IMR-90 (cell line): ENCODE measurements around the gene APOL3.
"Not testable (repeated sequence)": the region's sequence is repeated elsewhere in the genome, so short reads cannot be mapped to it uniquely, and the experiment has no call there.

Source experiments
- CEBPB ChIP-seq: IDR thresholded peaks from 2 replicates; pipeline ENCODE4 v1.6.1; 2012; ENCODE audit warnings: low read depth, low read length, improper control_type of control experiment
- CTCF ChIP-seq: conservative IDR thresholded peaks from 2 replicates; pipeline ENCODE4 v1.5.1; 2012; ENCODE audit warnings: mild to moderate bottlenecking, low read depth, low read length, improper control_type of control experiment
- MAZ ChIP-seq: IDR thresholded peaks from 2 replicates; pipeline ENCODE4 v1.6.1; 2012; ENCODE audit warnings: low read depth, mild to moderate bottlenecking, low read length, improper control_type of control experiment, moderate library complexity, borderline replicate concordance
- POLR2A ChIP-seq: IDR thresholded peaks from 2 replicates; pipeline ENCODE4 v1.6.1; 2012; ENCODE audit warnings: mild to moderate bottlenecking, low read depth, low read length
- RFX5 ChIP-seq: IDR thresholded peaks from 2 replicates; pipeline ENCODE4 v1.8.0; 2012; ENCODE audit warnings: low read depth, mild to moderate bottlenecking, low read length, moderate library complexity

- TF ChIP-seq CTCF, RFX5, MAZ, POLR2A, CEBPB: not testable (repeated sequence)
Measured at GRCh38 chr22:36209488-36209908, 48.9 kb upstream of the APOL3 start.
